GM19455 (cell line): ENCODE results near the gene PRLR.
A peak's percentile ranks its signal among the peaks of the same experiment; 100 is the strongest.
"Not testable (repeated sequence)": the region's sequence is repeated elsewhere in the genome, so short reads cannot be mapped to it uniquely, and the experiment has no call there.

ENCODE experiments used
- ATAC-seq: cut with Tn5 transposase; IDR thresholded peaks from one replicate; pipeline ENCODE4 v1.9.1; 2021; ENCODE audit not compliant: unreplicated experiment

The PRLR gene

GRCh38 chr5:35198075-35198474 lies 32.2 kb downstream of the PRLR start:
- no peak for ATAC-seq

DNA sequence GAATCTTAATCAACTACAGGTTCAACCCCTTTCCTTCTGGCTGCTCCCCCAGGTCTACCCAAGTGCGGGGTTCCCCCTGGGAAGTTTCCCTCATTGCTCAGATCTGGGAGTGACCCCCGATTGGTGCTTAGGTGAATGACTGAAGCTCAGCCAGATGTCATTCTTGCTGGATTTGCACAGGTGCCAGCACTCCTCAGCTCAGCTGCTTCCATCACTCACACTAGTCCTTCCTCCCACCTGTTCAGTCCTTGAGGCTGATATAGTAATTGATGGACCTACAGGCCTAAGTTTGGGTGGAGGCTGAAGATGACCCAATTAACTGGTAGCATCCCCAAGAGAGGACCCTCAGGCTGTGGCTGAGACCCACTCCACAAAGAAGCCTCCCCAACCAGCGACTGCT lies 32.9 kb downstream of the PRLR start:
- no peak for ATAC-seq

- no peak for ATAC-seq
Observed at GRCh38 chr5:35195472-35195852, 34.8 kb downstream of the PRLR start.

- ATAC-seq, result peak; percentile 94
Observed at GRCh38 chr5:35194635-35195471, 35.4 kb downstream of the PRLR start.

DNA sequence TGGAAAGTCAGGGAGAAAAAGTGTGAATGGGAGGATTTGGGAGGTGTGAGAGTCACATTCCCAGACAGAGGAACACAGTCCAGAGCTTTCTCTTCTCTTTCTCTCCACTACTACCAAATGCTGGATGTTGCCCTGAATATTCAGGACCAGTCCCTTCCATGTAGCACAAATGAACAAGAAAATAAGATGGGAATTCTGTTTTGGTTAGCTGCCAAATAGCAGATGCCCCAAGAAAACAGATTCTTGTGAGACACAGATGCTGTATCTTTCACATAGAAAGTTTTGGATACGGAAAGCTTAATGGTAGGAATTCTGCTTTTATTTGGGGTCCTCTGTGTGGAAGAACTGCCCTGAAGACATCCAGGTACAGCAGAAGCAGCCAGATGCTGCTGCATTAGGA lies 37.8 kb downstream of the PRLR start:
- no peak for ATAC-seq

DNA sequence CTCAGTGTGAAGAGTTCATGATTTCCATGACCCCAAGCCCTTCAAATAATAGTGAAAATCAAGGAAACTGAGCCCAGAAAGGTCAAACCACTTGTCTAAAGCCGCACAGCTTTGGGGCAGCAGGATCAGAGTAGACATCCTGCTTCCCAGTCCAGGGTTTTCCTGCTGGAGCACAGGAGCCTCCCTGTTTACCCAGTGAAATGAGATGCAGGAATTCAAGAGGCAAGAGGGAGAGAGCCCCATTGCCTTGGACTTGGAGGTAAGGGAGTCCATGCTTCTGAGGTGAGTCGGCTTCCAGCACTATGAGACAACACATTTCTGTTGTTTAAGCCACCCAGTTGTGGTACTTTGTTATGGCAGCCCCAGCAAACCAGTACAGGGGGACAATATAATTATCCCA lies 40.5 kb downstream of the PRLR start:
- ATAC-seq, result not testable (repeated sequence)

- no peak for ATAC-seq
Observed at GRCh38 chr5:35188031-35188457, 42.2 kb downstream of the PRLR start.

GRCh38 chr5:35187621-35188020 lies 42.7 kb downstream of the PRLR start:
- not testable (repeated sequence) for ATAC-seq

DNA sequence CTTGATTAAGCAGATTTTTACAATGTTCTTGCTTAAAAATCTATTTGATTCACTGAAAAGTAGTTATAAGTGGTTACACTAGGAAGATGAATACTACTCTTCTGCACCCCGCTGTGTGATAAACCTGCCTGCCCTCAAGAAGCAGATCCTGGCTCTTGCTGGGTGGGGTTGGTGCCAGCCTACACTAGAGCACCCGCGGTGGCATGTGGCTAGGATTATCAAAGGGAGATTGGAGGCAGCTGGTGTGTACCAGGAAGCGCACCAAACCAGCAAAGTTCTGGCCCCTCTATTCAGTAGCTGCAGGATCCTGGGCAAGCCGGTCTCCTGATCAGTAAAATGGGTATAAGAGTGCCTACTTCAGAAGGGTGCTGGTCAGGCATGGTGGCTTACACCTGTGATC lies 43.5 kb downstream of the PRLR start:
- ATAC-seq, result no peak

DNA sequence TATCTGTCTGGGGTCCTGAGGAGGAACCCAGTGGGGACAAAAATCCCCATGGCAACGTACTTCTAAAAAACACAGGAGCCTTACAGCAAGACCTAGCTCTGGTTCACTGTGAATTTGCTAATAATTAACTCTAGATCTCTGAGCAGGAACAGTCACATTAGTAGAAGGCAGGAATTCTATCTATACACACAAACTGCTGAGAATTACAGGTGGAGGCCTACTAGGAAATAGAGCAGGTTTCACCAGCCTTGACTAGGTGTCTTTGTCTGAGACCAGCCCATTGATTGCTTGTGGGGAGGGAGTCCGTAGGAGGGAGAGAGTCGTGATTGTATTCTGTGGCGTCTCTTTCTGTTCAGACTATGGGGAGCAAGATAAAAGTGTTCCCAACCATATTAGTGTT lies 44.8 kb downstream of the PRLR start:
- no peak for ATAC-seq

DNA sequence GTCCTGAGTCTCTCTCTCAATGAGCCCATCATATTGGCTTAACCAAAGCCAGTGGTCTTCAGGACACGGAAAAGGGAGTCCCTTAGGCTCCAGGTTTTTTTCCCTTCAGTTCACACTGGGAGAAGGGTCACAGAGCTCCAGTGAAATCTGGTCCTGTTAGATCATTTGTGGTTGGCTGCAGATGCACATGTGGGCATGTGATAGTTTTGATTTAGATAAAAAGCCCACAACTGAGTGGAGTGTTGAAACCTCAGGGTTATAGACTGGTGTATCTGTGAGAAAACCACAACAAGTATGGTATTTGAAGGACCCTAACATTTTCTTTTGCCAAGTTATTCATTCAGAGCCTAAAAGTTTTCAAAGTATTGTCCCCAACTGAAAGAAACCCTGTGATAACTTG lies 46.7 kb downstream of the PRLR start:
- ATAC-seq, result no peak

GRCh38 chr5:35182910-35183535 lies 47.3 kb downstream of the PRLR start:
- no peak for ATAC-seq

GRCh38 chr5:35182486-35182885 lies 47.8 kb downstream of the PRLR start:
- no peak for ATAC-seq

DNA sequence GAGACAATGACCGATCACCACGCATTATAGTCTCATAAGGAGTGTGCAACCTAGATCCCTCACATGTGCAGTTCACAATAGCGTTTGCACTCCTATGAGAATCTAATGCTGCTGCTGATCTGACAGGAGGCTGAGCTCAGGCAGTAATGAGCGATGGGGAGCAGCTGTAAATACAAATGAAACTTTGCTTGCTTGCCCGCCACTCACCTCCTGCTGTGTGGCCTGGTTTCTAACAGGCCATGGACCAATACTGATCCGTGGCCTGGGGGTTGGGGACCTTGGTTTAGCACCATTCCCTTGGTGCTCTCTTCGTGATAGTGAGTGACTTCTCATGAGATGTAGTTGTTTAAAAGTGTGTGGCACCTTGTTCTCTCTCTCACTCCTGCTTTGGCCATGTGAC lies 50.2 kb downstream of the PRLR start:
- ATAC-seq, result no peak

- no peak for ATAC-seq
Observed at GRCh38 chr5:35177783-35178182, 52.5 kb downstream of the PRLR start.

DNA sequence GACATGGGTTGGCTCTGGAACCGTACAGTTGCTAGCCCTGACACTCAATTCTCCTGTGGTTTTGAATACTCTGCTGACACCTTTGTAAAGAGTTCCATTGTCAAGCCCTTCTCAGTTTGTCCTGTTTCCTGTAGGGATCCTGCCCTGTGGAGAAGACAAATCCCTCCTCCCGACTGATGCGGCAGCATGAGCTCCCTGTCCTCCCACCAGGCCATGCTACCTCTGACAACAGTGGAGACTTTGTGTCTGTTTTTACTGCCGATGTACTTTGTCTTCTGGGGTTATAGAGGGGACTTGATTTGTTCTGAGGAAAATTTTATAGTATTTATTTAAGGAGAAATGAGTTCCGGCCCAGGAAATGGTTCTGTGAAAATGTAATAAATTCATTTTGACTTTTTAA lies 57.8 kb downstream of the PRLR start:
- no peak for ATAC-seq

GRCh38 chr5:35171991-35172390 lies 58.3 kb downstream of the PRLR start:
- ATAC-seq, result no peak

- no peak for ATAC-seq
Observed at GRCh38 chr5:35171078-35171477, 59.2 kb downstream of the PRLR start.

- ATAC-seq, result no peak
Observed at GRCh38 chr5:35166043-35166442, 64.2 kb downstream of the PRLR start.

- ATAC-seq, result no peak
Observed at GRCh38 chr5:35164860-35165542, 65.3 kb downstream of the PRLR start.

DNA sequence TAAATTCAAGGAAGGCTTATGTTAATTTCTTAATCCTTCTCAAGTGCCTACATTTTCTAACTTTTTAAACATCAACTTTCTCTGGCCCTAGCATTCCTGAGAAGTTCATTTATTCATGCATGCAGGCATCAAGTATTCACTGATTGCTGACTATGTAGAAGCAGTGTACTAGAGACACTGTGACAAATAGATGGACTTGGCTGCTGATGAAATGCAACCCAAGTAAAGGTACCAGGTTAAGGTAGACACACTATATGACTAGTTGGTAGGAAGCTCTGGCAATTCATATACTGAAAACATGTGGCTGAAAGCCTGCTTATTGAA lies 66.6 kb downstream of the PRLR start:
- ATAC-seq, result no peak
